Smooth muscle cell (in vitro differentiated cells): ENCODE data around the gene WSB1. TPM values are rescaled to one million over a fixed set of nuclear protein-coding genes. Genes with fewer than 3 reads are reported as not detected.

Experiments
- DNase-seq: peaks from one replicate; lab custom pipeline; 2025; ENCODE audit not compliant: unreplicated experiment; lab: John Stamatoyannopoulos, UW
- H2AFZ ChIP-seq: fragments of 200-600 bp; sonication (generic); 2 replicates; pipeline ENCODE4 v1.6.0; 2016; ENCODE audit warnings: antibody characterized with exemption, low read depth, mild to moderate bottlenecking
- H3F3A ChIP-seq: fragments of 200-600 bp; sonication (generic); 2 replicates; pipeline ENCODE4 v1.6.0; 2017; ENCODE audit warnings: antibody characterized with exemption, low read depth
- H3K27ac ChIP-seq: fragments of 200-600 bp; sonication (generic); 2 replicates; pipeline ENCODE4 v1.5.1; 2016; ENCODE audit warnings: low read depth, mild to moderate bottlenecking
- H3K27me3 ChIP-seq: fragments of 200-600 bp; sonication (generic); 2 replicates; pipeline ENCODE4 v1.6.1; 2016; ENCODE audit warnings: low read depth, mild to moderate bottlenecking
- H3K36me3 ChIP-seq: fragments of 200-600 bp; sonication (generic); 2 replicates; pipeline ENCODE4 v1.5.1; 2016; ENCODE audit warnings: low read depth
- H3K4me1 ChIP-seq: fragments of 200-600 bp; sonication (generic); 2 replicates; pipeline ENCODE4 v1.5.1; 2016; ENCODE audit warnings: low read depth
- H3K4me2 ChIP-seq: fragments of 200-600 bp; sonication (generic); 2 replicates; pipeline ENCODE4 v1.6.0; 2016; ENCODE audit warnings: mild to moderate bottlenecking
- H3K4me3 ChIP-seq: fragments of 200-600 bp; sonication (generic); 2 replicates; pipeline ENCODE4 v1.5.1; 2016; ENCODE audit warnings: mild to moderate bottlenecking
- H3K79me2 ChIP-seq: fragments of 200-600 bp; sonication (generic); 2 replicates; pipeline ENCODE4 v1.6.0; 2016; ENCODE audit warnings: low read depth, mild to moderate bottlenecking
- H3K9ac ChIP-seq: fragments of 200-600 bp; sonication (generic); 2 replicates; pipeline ENCODE4 v1.6.0; 2016; ENCODE audit warnings: low read depth
- H3K9me3 ChIP-seq: fragments of 200-600 bp; sonication (generic); replicated peaks from 2 replicates; pipeline ENCODE4 v1.5.1; 2016; ENCODE audit warnings: low read depth
- H4K20me1 ChIP-seq: fragments of 200-600 bp; sonication (generic); 2 replicates; pipeline ENCODE4 v1.6.0; 2016; ENCODE audit warnings: low read depth
- CTCF ChIP-seq: fragments of 200-600 bp; sonication (generic); IDR thresholded peaks from 2 replicates; pipeline ENCODE4 v1.5.1; 2017; ENCODE audit warnings: borderline replicate concordance, mild to moderate bottlenecking, antibody characterized with exemption; ENCODE audit not compliant: insufficient read depth, poor library complexity, severe bottlenecking
- WGBS: methylation state at CpG from one replicate; pipeline ENCODE4 v1.1.7; 2016; ENCODE audit warnings: low lambda C conversion rate; 5-methylcytosine and 5-hydroxymethylcytosine counted together
- polyA plus RNA-seq: library from polyadenylated mRNA; unstranded; fragments of >200 nt; fragmentation: Nextera tagmentation; extraction: Ambion mirVana; gene quantifications from 2 replicates; pipeline ENCODE4 v1.2.1, GENCODE V29; 2016
- total RNA-seq: library from RNA; depleted of rRNA; stranded (reverse); fragments of >200 nt; gene quantifications from 2 replicates; pipeline ENCODE4 v1.2.3, GENCODE V29; 2014

The WSB1 gene
- total and polyA plus RNA-seq, 2 experiments from 2014 or later: 156 to 256 TPM

- peaks cover 60% of the 10 kb centered on the region for H3K36me3 ChIP-seq
Measured at GRCh38 chr17:27310565-27311110, 16.7 kb downstream of the WSB1 start.

GRCh38 chr17:27313301-27313700 is 19.4 kb downstream of the WSB1 start:
- Histone ChIP-seq H3K9ac (no peak overlapping the region), H3K27me3 (no peaks in the 10 kb centered on the region), H3K4me3 (no peak overlapping the region), H2AFZ (no peak overlapping the region), H4K20me1 (peaks cover 74% of the 10 kb centered on the region), H3F3A (peaks cover 14% of the 10 kb centered on the region), H3K36me3 (peaks cover 56% of the 10 kb centered on the region), H3K4me1 (no peaks in the 10 kb centered on the region), H3K9me3 (no peaks in the 10 kb centered on the region), H3K79me2 (peaks cover 11% of the 10 kb centered on the region), H3K4me2 (no peak overlapping the region), H3K27ac (no peak overlapping the region)
- DNase-seq: no peak
- no peak for TF ChIP-seq CTCF
- 83% methylated on average over 1 of the region's 1 CpG for WGBS

More at GRCh38 chr17:27310565-27311110, 16.7 kb downstream of the WSB1 start:
- Histone ChIP-seq H3K9me3 (no peaks in the 10 kb centered on the region), H3K9ac (no peak overlapping the region), H3K27ac (no peak overlapping the region), H3K4me2 (no peak overlapping the region), H3K27me3 (no peaks in the 10 kb centered on the region), H2AFZ (no peak overlapping the region), H3K4me3 (no peak overlapping the region), H4K20me1 (peaks cover 94% of the 10 kb centered on the region), H3F3A (peaks cover 1% of the 10 kb centered on the region), H3K4me1 (no peaks in the 10 kb centered on the region), H3K79me2 (peaks cover 38% of the 10 kb centered on the region)
- DNase-seq: no peak
- TF ChIP-seq CTCF: no peak
- 98% methylated on average over 4 of the region's 4 CpGs for WGBS

GRCh38 chr17:27315322-27315721 is 21.4 kb downstream of the WSB1 start:
- TF ChIP-seq CTCF: no peak
- Histone ChIP-seq H3K36me3 (peaks cover 41% of the 10 kb centered on the region), H4K20me1 (peaks cover 61% of the 10 kb centered on the region), H3K9me3 (no peaks in the 10 kb centered on the region), H3K4me1 (no peaks in the 10 kb centered on the region), H3K4me3 (no peak overlapping the region), H3K4me2 (no peak overlapping the region), H3K27me3 (no peaks in the 10 kb centered on the region), H3F3A (peaks cover 20% of the 10 kb centered on the region), H3K79me2 (peaks cover 6% of the 10 kb centered on the region), H2AFZ (no peak overlapping the region), H3K27ac (peak overlapping the region; percentile 10), H3K9ac (no peak overlapping the region)
- DNase-seq: no peak
- 68% methylated on average over 6 of the region's 6 CpGs for WGBS

- Histone ChIP-seq H3K4me2 (no peak overlapping the region), H3F3A (peaks cover 20% of the 10 kb centered on the region), H3K27me3 (no peaks in the 10 kb centered on the region), H4K20me1 (peaks cover 55% of the 10 kb centered on the region), H3K79me2 (peaks cover 6% of the 10 kb centered on the region), H3K4me1 (no peaks in the 10 kb centered on the region), H3K9ac (no peak overlapping the region), H3K9me3 (no peaks in the 10 kb centered on the region), H3K4me3 (no peak overlapping the region), H3K27ac (peak overlapping the region; percentile 10), H3K36me3 (peaks cover 39% of the 10 kb centered on the region), H2AFZ (no peak overlapping the region)
- TF ChIP-seq CTCF: no peak
- WGBS: 97% methylated on average over 7 of the region's 7 CpGs
- DNase-seq: no peak
Measured at GRCh38 chr17:27315796-27316465, 22.0 kb downstream of the WSB1 start.
